Measurements from ENCODE around the gene SLC47A2.

The SLC47A2 gene

DNA sequence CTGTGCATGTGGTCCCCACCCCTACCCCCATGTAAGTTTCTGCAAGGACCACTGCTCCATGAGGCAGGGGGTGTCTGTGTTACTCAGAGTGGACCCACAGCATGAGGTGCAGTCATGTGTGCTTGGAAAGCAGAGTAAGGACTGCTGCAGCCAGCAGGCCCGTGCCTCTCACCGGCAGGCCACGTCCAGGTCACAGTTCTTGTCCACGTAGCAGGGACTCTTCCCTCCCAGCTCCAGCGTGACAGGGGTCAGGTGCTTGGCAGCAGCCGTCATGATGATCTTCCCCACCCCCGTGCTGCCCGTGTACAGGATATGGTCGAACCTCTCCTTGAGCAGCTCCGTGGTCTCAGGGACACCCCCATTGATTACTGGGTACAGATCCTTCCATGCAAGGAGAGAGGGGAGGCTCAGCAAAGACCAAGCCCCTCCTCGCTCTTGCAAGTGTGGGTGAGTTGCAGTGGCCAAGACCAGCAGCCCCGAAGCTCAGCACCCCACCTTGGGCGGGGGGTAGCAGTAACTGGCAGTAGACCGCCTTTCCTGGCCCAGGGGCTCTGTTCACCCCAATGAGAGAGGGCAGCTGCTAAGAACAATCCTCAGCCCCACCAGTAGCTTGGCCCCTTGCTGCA lies 25.6 kb upstream of the SLC47A2 start:
- no peak for TF ChIP-seq CTCF (IDR thresholded peaks at IDR 0.05; ENCODE audit: borderline replicate concordance, insufficient read depth, low read depth, low read length)
- H3K4me3 ChIP-seq (ENCODE audit: low read depth, low read length), result no peak overlapping the region

- TF ChIP-seq CTCF (IDR thresholded peaks at IDR 0.05; ENCODE audit: borderline replicate concordance, insufficient read depth, low read depth, low read length), result no peak
- no peak overlapping the region for H3K4me3 ChIP-seq (ENCODE audit: low read depth, low read length)
Measured at GRCh38 chr17:19740933-19741332, 24.5 kb upstream of the SLC47A2 start.

- TF ChIP-seq CTCF (IDR thresholded peaks at IDR 0.05; ENCODE audit: borderline replicate concordance, insufficient read depth, low read depth, low read length), result no peak
- no peak overlapping the region for H3K4me3 ChIP-seq (ENCODE audit: low read depth, low read length)
Measured at GRCh38 chr17:19739241-19740201, 23.1 kb upstream of the SLC47A2 start.

DNA sequence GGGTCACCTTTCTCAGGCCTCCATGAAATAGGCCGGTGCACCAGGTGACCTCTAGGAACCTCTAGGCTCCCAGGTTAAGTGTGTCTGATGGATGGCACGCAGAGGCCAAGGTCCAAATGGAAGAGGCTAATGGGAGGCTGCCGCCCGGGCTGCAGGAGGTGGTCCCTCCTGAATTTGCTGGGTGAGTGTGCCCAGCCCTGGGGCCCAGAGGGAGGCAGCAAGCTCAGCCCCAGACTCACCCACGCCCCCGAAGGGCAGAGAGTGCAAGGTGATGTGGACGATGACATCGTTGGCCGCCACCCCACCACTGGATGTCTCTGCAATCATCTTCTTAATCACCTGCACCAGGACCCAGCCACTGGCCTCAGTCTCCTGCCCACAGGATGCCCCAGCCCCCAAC lies 22.4 kb upstream of the SLC47A2 start:
- no peak for TF ChIP-seq CTCF (IDR thresholded peaks at IDR 0.05; ENCODE audit: borderline replicate concordance, insufficient read depth, low read depth, low read length)
- no peak overlapping the region for H3K4me3 ChIP-seq (ENCODE audit: low read depth, low read length)

- TF ChIP-seq CTCF (IDR thresholded peaks at IDR 0.05; ENCODE audit: borderline replicate concordance, insufficient read depth, low read depth, low read length), result no peak
- no peak overlapping the region for H3K4me3 ChIP-seq (ENCODE audit: low read depth, low read length)
Measured at GRCh38 chr17:19738073-19738449, 21.7 kb upstream of the SLC47A2 start.

GRCh38 chr17:19737305-19738072 lies 21.1 kb upstream of the SLC47A2 start:
- no peak for TF ChIP-seq CTCF (IDR thresholded peaks at IDR 0.05; ENCODE audit: borderline replicate concordance, insufficient read depth, low read depth, low read length)
- no peak overlapping the region for H3K4me3 ChIP-seq (ENCODE audit: low read depth, low read length)
